ENCODE measurements around the gene ATPAF2.

ATPAF2 gene

GRCh38 chr17:18038861-18039534, at the start of gene ATPAF2, which contains the start of gene GID4:
Gene ATPAF2, minus strand, starts transcription at chr17:18039168. Its CDS starts 155 bp downstream, at chr17:18039013.
Gene GID4, plus strand, starts transcription at chr17:18039408. Its CDS starts 57 bp downstream, at chr17:18039465.
- TF ChIP-seq CTCF (IDR thresholded peaks at IDR 0.05; ENCODE audit: low read depth, low read length, missing control alignments), result no peak
- peak within 1 kb of the TSS; percentile 68 for H3K4me3 ChIP-seq (ENCODE audit: low read depth, low read length)
- peak; percentile 97 for DNase-seq (ENCODE audit: low read depth)

- TF ChIP-seq CTCF (IDR thresholded peaks at IDR 0.05; ENCODE audit: low read depth, low read length, missing control alignments), result peak; percentile 7
- peak; percentile 72 for DNase-seq (ENCODE audit: low read depth)
- H3K4me3 ChIP-seq (ENCODE audit: low read depth, low read length), result peak within 1 kb of the TSS; percentile 92
Measured at GRCh38 chr17:18087610-18088491, 48.9 kb upstream of the ATPAF2 start, which contains the start of gene DRG2. Gene DRG2, plus strand, starts transcription at chr17:18087948. Its CDS starts 76 bp downstream, at chr17:18088024.

GRCh38 chr17:18084256-18084655, 45.3 kb upstream of the ATPAF2 start:
- DNase-seq (ENCODE audit: low read depth), result no peak
- H3K4me3 ChIP-seq (ENCODE audit: low read depth, low read length), result no peak overlapping the region
- TF ChIP-seq CTCF (IDR thresholded peaks at IDR 0.05; ENCODE audit: low read depth, low read length, missing control alignments), result no peak

- no peak for DNase-seq (ENCODE audit: low read depth)
- no peak overlapping the region for H3K4me3 ChIP-seq (ENCODE audit: low read depth, low read length)
- TF ChIP-seq CTCF (IDR thresholded peaks at IDR 0.05; ENCODE audit: low read depth, low read length, missing control alignments), result no peak
Measured at GRCh38 chr17:18079543-18079942, 40.6 kb upstream of the ATPAF2 start.

- H3K4me3 ChIP-seq (ENCODE audit: low read depth, low read length), result no peak overlapping the region
- no peak for DNase-seq (ENCODE audit: low read depth)
- no peak for TF ChIP-seq CTCF (IDR thresholded peaks at IDR 0.05; ENCODE audit: low read depth, low read length, missing control alignments)
Measured at GRCh38 chr17:18076936-18077335, 38.0 kb upstream of the ATPAF2 start.

GRCh38 chr17:18074566-18075272, 35.8 kb upstream of the ATPAF2 start:
- TF ChIP-seq CTCF (IDR thresholded peaks at IDR 0.05; ENCODE audit: low read depth, low read length, missing control alignments), result no peak
- no peak overlapping the region for H3K4me3 ChIP-seq (ENCODE audit: low read depth, low read length)
- DNase-seq (ENCODE audit: low read depth), result no peak
